Activated gamma-delta T cell treated with anti-CD3 and anti-CD28 coated beads, Interleukin-2, amount 50 U/mL, for 16 hours (primary cell): ENCODE results near the gene GALNT2.
A peak's percentile ranks its signal among the peaks of the same experiment; 100 is the strongest.

ENCODE experiments used
- DNase-seq: peaks from one replicate; pipeline ENCODE4 v3.0.0-alpha.2; 2020; ENCODE audit warnings: low read depth

GALNT2 gene

DNA sequence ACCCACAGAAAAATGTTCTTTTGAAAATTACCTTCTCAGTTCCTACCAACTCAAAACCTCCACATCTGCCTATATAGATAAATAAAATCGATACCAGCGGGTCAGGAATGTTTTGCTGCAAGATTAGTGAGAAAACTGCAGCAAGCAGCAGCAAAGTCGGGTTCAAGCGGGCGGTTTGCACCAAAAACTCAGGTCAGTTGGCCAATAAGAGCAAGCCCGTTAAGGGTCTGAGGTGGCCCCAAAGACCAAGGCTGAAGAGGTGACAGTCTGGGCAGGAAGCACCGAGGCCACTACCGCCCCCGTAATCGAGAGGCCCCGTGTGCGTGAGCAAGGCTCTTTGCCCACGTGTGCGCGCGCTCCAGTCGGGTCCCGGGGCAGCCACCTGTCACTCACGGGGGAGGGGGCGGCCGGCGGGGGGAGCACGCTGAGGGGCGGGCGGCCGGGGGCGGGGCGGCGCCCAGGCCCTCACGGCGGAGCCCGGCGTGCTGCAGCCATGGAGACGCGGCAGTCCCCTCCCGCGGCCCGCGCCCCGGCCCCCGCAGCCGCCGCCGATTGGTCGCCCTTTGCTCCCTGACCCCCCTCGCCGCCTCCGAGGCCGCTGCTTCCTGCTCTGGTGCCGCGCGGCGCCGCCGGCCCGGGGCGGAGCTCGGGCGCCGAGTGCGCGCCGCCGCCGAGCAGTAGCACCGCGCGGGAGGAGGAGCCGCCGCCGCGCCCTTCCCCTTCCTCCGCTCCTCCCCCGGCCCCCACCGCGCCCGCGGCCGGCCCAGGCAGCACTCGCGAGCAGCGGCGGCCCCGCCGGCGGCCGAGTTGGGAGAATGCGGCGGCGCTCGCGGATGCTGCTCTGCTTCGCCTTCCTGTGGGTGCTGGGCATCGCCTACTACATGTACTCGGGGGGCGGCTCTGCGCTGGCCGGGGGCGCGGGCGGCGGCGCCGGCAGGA, at the start of gene GALNT2:
TSS of gene GALNT2 (plus strand) at position 773 of the 939 bp plus-strand sequence. CDS start at position 816, 43 bp downstream.
- peak; percentile 75 for DNase-seq

DNA sequence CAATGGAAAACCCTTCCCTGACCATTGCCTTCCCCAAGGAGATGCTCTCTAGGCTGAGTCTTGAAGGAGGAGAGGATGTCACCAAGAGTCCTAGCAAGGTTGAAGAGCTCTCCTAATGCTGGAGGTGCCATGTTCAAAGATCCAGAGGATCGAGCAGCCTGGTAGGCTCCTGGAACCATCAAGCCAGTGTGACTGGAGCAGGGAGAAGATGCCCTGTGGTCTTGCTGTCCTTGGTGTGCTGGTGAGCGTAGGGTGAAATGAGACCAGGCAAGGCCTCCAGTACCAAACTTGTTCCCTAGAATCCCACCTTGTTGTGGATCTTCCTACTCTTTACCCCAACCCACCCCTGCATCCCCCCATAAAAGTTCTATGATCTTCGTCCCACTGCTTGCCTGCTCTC, 46.6 kb upstream of the GALNT2 start:
- DNase-seq: no peak

DNA sequence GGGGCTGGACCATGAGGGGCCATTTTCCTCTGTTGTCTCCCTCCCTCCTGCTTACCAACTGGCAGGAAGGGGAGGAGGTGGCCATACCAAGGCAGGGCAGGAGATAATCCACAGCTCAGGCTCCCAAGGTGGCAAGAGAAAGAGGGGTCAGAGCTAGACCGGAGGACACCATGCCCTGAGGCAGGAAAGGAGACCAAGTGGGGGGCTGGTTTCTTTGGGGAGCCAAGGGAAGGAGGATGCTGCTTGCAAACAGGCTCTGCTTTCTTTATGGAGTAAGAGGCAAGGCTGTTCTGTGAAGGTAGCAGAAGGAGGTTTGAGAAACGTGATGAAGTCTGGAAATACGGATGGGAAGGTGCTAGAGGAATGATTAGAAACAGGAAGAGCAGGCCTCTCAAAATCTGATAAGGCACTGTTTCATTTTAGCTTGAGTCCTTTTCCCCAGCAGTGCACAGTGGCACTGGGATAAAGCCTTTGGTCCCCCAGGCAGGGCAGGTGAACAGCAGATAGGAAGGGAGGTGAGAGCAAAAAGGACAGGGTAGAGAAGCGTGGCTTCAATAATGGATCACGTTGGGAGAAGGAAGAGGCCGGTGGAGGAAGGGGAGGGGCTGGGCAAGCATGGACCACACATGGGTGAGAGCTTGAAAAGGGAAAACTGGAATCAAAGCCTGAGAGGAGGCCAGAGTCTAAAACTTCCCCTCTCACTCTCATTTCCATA, 44.2 kb upstream of the GALNT2 start:
- DNase-seq: no peak

DNA sequence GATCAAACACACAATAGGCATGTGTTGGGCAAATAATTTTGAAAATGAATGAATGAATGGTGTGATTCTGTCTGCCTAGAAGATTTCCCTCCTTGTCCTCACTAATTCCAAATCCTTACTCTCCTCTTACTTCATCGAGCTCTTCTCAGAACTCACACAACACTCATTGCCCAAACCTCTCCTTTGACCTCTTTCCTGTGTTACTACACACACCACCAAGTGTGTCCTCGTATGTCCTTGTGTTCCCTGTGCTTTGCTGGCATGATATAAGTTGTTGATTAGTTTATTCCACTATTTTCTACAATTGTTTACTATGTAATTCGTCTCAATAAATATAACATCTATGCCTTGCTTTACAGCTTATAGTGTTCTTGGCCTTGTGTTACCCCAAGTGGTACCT, 41.4 kb upstream of the GALNT2 start:
- DNase-seq: no peak

DNA sequence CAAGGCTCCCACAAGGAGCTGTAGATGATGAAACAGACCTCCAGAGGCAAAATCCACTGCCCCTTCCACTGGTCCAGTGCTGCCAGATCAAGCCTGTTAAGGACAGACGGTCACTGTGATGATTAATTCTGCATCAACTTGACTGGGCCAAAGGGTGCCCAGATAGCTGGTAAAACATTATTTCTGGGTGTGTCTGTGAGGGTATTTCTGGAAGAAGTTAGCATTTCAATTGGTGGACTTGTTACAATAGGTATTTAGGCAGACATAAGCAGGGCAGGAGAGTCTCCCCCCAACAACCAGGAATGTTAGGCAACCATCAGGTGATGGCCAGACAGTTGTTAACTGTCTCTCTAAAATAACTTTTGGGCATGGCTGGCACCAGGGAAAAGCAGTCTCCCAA, 40.9 kb upstream of the GALNT2 start:
- DNase-seq: no peak

DNA sequence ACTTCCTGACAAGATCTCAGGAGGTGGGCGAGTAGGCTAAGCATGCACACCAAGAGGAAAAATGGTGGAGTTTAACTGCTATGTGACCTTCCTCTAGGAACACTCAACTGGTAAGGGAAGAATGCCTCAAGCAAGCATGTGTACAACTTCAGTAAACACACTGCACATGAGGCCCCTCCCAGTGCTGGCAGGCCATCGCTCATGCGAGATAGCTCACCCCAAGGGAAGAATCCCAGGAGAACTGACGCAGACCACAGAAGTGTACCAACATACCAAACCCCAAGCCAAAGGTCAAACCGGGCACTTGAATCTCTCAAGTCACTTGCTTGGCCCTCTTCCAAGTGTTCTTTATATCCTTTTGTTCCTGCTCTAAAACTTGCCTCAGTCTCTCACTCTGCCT, 40.5 kb upstream of the GALNT2 start:
- DNase-seq: no peak

DNA sequence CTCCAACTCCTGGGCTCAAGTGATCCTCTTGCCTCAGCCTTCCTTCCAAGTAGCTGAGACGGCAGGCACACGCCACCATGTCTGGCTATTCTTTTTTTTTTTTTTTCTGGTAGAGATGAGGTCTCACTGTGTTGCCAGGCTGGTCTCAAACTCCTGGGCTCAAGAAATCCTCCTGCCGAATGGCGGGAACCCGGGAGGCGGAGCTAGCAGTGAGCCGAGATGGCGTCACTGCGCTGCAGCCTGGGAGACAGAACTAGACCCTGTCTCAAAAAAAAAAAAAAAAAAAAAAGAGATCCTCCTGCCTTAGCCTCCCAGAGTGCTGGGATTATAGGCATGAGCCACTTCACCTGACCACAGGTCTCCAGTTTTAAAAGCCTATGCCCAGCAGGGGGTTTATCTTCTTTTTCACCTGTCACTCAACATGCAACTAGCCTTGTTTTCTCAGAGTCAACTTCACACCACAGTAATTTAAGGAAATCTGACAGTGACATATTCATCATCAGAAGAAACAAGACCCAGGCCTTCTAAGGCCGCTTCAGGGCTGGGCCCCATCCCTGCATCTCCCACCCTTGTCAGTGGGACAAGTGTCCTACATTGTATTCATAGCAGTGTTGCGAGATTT, 38.3 kb upstream of the GALNT2 start:
- DNase-seq: no peak

DNA sequence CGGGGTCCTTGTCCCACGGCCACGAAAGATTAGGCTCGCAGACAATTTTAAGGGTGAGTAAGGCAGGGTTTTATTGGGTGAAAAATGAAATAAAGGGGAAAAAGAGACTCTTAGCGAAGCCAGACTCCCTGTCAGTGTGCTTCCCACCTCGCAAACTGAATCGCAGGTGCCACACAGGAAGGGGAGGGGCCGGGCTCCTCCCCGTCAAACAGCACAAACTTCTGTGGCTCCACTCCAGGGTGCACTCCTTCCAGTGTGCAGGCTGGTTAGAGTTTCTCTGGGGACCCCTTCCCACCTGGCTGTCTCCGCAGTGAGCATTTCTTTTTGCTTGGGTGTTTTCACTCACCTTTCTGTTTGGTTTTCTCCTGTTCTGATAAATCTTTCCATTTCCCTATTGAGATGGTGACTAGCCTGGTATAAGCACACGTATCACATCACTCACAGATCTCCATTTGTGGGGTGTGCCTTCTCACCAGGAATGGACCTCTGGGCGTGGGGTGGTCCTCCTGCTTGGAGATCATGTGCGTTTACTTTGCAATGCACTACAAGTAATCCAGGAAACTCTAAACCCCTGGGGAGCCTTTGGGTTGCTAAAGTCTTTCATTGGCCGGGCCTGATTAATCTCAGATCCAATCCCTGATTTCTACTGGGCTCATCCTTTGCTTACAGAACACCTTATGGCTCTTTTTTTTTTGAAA, 37.6 kb upstream of the GALNT2 start:
- DNase-seq: no peak

DNA sequence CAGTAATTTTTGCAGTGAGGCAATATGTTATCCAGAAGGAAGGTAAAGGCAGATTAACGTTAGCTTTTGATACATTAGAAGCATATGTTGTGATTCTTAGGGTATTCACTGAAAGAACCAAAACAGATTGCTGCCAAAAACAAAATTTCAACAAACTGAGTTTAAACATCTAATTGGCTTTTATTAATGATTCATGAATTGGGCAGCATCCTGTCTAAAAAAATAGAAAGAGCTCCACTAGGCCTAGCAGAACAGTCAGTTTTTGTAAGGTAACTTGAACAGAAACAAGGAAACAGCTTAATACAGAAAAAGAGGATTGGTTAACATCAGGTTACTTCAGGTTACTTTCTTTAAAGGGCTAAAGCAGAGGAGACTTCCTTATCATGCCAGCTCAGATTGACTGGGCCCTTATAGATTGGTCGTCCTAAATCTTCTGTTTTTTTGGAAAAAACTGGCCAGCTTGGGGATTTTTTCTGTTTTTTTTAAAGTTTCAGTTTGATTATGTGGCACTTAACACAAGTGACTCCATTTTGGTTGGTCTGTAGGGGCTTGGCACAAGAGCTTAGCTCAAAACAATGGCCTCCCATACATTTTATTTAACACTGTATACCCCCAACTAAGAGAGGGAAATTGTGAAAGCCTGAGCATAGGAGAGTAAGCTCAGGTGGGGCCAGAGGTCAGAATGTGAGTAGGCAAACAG, 36.8 kb upstream of the GALNT2 start:
- no peak for DNase-seq

DNA sequence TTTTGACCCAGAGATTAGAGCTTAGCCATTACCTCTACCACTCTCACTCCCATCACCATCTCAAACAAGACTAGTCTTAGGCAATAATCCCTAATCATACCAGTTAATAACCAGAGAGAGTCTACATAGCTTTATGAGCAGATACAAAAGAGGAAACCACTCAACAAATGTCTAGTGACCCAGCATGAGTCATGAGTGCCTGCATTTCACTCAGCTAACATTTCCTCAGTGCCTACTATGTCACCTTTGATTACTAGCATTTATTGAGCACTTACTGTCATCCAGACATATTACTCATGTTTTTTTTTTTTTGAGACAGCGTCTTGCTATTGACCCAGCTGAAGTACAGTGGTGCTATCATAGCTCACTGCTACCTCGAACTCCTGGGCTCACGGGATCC, 35.9 kb upstream of the GALNT2 start:
- DNase-seq: no peak

DNA sequence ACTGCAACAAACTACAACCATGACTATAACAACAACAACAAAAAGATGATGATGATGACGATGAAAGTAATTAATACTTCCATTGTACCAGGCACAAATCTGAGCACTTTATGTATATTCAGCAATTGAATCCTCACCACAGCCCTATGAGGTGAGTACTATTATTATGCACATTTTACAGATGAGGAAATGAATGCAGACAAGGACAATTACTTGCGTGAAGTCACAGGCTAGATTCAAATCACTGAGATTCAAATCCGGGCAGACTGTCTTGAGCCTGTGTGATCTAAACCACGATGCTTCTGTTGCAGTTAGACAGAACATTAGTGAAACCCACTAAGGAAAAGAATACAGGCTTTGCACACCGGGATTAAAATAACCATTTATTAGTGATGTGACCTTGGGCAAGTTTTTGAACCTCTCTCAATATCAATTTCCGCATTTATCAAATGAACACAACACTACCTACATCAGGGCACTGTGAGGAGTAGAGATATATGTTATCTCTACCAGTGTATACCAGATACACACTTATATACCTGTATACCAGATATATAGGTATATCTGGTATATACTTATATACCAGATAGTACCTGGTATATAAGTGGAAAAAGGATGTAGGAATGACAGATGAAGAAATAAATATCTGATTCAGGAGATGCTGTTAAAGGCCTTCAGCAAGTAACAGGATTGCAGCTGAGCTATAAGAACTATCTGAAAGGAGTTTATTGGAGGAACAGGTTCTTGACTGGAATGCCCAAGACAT, 34.3 kb upstream of the GALNT2 start:
- DNase-seq: no peak

DNA sequence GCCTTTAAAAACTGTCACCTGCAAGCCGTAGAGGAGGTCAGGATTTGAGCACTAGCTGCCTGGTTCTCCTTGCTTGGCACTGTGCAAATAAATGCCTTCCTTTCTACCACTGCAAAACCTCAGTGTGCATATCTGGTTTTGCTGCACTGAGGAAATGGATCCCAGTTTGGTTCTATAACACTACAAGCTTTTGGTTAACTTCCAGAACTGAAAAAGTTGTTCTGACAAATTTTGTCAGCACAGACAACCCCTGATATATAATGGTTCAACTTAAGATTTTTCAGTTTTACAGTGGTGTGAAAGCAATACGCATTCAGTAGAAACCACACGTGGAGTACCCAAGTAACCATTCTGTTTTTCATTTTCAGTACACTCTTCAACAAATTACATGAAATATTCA, 29.8 kb upstream of the GALNT2 start:
- DNase-seq: no peak

DNA sequence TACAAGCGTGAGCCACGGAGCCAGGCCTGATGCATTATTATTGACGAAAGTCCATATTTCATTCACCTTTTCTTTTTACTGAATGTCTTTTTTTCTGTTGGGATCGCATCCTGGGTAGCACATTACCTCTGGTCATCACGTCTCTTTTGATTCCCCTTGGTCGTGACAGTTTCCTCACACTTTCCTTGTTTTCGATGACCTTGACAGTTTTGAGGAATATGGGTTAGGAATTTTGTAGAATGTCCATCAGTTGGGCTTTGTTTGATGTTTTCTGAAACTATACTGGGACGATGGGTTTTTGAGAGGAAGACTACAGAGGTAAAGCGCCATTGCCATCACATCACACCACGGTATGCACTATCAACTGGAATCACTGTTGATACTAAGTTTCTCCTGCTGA, 26.6 kb upstream of the GALNT2 start:
- DNase-seq: no peak

DNA sequence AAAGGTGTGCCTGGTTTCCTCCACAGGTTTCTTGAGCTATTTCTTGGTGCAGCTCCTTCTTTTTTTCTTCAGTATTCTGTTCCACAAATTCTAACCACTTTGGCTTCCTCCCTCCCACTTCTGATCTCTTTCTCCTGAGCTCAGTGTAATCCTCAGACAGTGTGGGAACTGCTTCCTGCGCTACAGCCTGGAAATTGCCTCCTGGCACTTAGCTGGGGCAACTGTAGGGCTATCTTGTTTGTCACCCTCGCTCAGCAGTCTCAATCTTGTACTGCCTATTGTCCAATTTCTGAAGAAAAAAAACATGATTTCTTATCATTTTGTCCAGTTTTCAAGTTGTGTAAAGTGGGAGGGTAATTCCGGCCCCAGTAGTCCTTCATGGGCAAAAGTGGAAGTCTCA, 24.0 kb upstream of the GALNT2 start:
- DNase-seq: no peak

DNA sequence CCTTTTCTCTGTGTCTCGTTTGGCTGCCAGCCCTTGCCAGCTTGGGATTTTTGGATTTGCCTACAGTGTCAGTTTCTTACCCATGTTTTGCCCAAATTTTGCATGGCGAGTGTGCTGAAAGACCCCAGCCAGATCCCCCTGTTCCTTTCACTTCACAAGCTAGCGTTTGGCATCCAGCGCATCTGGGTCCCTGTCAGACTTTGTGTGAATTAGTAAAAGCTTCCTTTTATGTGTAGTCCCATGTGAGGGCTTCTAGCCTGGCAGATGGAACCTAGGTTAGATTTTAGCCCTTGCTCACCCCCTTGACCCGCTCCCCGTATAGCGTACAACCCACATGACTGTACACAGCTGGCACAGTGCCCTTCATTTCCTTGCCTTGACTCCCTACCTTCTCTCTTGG, 22.3 kb upstream of the GALNT2 start:
- DNase-seq: no peak

DNA sequence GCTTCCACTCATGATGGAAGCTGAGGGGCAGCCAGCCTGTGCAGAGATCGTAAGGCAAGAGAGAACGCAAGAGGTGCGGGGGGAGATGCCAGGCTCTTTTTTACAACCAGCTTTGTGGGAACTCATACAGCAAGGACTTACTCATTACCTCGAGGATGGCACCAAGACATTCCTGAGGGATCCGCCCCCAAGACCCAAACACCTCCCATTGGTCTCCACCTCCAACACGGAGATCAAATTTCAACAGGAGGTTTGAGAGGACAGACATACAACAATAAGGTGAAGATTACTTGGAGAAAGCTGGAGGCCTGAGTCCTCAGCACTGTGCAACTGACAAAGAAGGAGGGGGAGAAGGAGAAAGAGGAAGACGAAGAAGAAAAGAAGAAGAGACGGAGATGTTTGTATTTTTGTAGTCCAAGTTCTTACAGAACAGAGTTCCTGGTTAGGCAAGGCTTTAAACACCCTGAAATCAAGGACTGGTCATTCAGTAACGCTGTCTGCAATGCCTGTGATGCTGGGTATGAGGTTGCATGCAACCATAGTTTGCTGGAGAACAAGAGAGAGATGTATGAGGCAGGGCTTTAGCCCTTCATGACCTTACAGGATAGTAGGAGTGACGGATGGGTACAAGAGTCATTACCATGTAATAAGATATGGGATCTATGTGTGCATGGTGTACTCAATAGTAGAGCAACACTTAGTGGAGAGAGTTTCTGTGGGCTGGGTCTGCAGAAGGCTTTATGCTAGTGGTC, 19.7 kb upstream of the GALNT2 start:
- DNase-seq: no peak

DNA sequence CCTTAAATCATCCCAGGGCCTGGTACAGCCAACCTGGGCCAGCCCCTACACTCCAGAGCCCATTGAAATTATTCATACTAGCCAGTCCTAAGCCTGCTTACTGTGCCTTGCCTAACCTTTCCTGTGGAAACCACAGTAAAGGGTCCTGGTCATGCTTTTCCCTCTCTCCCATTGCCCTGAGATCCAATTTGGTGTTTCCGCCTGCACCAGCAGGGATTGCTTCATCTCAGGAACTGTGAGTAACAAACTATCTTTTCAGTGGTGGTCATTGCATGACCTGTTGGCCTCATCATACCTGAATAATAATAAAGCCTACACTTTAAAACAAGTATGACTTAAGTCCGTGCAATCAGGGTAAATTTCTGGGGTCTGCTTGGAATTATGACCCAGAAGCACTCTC, 18.7 kb upstream of the GALNT2 start:
- no peak for DNase-seq

DNA sequence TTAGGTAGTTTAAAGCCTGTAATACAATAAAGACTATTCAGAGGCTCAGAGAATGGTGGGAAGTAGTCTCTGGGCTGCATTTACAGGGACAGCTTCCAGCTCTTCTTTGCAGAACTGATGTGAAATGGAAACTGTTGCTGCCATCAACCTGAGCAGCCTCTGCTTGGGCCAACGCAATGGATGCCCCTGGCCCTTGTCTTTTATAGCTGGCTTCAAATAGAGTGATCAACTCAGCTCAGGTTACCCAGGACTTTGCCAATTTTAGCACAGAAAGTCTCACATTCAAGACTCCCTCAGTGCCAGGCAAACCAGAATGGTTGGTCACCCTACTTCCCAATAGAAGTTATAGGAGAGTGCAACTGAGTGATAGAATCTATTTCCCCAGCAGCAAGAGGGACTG, 18.1 kb upstream of the GALNT2 start:
- DNase-seq: no peak

DNA sequence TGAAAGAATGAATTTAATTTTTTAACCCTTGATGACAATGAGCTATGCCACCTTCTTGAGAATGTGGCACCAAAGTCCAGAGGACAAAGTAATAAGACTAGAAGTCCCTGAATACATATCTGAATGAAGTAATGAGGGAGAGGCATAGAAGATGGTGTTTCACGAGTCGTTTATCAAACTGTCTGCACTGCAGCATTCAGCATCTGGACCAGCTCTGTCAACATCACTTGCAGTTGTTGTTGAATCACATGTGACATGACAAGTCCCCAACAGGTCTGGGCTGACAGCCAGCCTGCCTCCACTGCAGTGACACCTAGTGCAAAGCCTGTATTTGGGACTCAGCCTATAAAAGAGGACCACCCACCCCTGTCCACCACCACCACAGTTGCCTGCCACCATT, 17.3 kb upstream of the GALNT2 start:
- DNase-seq: no peak
